Measurements from ENCODE around the gene ATAD3C.
"Not testable (repeated sequence)": the region's sequence is repeated elsewhere in the genome, so short reads cannot be mapped to it uniquely, and the experiment has no call there.

The ATAD3C gene

DNA sequence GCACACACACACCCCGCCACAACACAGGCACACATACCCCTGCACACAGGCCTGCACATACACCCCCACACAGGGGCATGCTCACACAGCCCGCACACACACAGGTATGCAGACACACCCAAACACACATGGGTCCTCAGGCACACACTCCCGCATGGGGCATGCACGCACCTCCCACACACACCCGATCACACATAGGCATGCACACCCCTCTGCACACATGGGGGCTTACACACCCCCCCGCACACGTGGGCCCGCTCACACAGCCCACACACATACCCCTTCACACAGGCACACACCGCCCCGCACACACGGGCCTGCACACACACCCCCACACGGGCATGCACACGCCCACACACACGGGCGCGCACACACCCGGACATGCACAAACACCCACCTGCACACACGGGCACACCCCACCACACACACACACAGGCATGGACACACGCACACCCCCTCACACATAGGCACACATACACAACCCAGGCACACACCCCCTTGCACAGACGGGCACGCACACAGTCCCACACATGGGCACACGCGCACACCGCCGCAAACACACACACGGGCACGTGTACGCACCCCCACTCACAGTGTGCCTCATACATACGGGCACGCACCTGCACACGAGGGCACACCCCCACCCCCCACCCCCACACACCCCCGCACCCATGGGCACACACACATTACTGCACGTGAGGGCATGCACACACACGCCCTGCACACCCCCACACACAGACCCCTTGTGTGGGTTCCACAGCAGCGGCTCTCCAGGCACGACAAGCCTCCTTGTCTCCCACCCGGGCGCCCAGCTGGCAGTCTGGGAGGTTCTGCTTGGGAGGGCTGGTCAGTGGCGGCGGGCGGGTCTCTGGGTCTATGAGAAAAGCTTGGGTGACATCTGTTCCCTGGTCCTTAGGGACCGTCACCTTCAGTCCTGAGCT is 30.3 kb downstream of the ATAD3C start:
- no peak for DNase-seq

DNA sequence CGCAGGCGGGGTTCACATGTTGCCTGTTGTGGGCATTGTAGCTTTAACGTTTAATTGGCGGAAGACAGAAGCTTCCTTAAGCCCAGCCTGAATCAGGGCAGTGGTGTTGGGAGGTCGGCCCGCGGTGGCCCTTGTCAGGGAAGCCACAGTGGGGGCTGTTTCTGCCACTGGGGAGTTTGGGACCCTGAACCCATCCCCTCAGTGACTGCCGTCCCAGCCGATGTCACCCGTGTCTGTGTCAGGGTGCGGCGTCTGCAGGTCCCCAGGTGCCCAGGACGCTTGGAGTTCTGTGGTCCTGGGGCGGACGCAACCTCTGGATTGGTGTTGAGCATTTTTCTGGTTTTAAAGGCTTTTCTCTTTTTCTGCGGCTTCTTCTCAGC is 31.0 kb downstream of the ATAD3C start:
- DNase-seq, result not testable (repeated sequence)

DNA sequence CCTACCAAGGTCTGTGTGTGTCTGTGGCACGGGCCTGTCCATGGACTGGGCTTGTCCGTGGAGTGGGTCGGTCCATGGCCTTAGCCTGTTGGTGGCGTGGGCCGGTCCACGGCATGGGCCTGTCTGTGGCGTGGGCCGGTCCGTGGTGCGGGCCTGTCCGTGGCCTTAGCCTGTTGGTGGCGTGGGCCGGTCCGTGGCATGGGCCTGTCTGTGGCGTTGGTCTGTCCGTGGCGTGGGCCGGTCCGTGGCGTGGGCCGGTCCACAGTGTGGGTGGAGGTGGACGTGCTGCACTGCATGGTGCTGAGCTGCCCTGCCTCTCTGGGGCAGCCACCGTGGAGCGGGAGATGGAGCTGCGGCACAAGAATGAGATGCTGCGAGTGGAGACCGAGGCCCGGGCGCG is 32.3 kb downstream of the ATAD3C start:
- DNase-seq, result not testable (repeated sequence)

DNA sequence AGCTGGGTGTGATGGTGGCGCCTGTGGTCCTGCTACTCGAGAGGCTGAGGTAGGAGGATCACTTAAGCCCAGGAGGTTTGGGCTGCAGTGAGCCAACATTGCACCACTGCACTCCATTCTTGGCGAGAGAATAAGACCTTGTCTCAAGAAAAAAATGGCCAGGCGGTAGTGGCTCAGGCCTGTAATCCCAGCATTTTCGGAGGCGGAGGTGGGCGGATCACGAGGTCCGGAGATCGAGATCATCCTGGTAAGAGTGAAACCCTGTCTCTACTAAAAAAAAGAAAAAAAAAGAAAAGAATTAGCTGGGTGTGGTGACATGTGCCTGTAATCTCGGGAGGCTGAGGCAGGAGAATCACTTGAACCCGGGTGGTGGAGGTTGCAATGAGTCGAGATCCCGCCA is 33.4 kb downstream of the ATAD3C start:
- DNase-seq, result no peak

DNA sequence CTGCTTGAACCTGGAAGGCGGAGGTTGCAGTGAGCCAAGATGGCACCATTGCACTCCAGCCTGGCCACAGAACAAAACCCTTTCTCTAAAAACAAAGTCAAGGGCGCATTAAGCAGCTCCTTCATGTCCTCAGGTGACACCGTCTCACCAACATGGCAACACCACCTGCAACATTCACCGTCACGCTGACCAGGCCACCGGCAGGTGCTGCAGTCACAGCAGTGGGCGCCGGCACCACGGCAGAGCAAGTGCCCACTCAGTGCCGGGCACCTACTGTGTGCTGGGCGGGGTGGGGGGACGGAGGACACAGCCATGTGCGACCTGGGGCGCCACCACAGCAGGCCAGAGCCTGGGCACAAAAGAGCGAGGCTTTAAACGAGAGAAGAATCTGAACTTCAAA is 34.2 kb downstream of the ATAD3C start:
- no peak for DNase-seq

DNA sequence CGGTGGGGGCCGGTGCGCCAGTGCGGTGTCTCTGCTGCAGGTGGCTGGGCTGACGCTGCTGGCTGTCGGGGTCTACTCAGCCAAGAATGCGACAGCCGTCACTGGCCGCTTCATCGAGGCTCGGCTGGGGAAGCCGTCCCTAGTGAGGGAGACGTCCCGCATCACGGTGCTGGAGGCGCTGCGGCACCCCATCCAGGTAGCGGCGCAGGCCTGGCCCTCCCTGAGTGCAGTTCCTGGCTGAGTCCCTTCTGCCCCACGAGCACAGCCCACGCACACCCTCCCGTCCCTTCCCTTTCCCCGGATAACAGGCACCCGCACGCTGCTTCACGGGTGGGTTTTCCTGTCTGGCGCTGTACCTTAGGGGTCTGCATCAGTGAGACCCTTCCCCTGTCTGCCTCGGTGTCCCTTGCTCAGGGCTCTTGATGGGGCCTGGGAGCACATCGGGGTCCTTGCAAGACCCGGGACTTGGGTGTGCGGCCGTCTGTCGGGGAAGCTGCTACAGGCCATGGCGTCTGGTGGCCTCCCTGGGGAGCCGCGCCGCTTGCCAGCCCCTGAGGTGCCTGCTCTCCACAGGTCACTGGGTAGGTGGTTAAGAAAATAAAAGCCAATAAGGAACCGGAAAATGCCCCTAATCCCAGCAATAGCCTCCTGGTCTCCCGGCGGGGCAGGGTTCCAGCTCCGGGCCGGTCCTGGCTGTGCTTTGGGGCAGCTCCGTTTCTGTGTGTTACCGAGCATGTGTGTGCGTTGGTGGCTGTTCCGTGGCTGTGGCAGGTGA is 35.7 kb downstream of the ATAD3C start:
- DNase-seq, result not testable (repeated sequence)

DNA sequence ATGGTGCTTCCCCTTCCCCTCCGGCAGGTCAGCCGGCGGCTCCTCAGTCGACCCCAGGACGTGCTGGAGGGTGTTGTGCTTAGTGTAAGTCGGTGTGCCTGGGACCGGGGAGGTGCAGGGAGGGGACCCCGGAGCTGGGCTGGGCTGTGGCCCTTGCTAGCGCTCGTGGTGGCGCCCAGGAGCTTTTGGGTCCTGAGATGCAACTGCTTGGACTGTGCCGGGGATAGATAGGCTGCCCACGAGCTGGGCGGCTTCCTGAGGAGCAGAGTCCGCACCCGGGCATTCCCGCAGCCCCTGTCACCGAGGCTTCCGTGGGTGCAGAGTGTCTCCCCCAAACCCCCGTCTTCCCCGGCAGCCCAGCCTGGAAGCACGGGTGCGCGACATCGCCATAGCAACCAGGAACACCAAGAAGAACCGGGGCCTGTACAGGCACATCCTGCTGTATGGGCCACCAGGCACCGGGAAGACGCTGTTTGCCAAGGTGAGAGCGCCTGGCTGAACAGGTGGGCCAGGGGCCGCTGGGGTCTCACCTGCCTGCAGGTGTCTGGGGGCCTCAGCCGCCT is 36.3 kb downstream of the ATAD3C start:
- not testable (repeated sequence) for DNase-seq

DNA sequence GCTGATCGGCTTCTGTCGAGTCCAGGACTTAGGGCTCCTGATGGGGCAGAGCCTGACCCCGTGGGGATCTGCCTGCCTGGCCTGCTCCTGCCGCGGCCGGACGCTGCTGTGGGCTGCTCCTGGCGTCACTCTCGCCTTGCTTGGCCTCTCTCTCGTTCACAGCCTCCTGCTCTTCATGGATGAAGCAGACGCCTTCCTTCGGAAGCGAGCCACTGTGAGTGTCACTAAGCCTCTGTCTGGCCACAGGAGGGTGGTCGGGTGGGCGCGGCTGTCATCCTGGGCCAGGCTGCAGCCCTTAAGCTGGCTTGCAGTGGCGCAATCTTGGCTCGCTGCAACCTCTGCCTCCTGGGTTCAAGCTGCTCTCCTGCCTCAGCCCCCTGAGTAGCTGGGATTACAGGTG is 38.2 kb downstream of the ATAD3C start:
- no peak for DNase-seq

DNA sequence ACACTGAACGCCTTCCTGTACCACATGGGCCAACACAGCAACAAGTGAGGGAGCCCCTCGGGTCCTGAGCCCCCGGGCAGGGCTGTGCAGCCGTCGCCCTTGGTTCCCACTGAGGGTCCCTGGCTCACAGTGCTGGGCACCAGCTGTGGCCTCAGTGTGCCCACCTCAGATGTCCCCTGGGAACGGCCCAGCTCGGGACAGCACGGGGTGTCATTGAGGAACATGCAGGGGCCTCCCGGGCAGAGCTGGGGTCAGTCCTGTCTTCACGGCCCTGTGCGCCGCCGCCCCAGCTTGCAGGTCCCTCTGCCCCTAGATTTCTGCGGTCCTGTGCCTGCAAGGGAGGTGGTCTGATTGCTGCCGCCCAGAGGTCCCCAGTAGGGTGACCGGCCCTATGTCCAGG is 39.7 kb downstream of the ATAD3C start:
- DNase-seq, result no peak

DNA sequence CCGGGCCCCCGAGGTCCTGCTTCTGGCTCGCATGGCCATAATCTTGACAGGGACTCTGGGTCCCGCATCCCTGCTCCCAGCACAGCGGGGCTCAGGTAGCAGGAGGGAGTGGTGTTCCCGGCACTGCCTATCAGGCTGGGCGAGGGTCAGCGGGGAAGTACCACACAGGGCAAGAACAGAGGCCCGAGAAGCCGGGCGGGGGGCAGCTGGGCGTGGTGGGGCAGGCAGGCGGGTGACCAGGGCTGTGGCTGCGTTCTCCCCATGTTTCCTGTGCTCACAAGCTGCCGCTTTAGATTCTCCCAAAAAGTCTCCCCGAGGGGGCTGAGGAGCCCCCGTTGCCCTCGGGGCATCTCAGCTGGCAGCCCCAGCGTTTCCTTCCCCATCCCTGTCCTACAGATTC is 40.4 kb downstream of the ATAD3C start:
- DNase-seq, result no peak

DNA sequence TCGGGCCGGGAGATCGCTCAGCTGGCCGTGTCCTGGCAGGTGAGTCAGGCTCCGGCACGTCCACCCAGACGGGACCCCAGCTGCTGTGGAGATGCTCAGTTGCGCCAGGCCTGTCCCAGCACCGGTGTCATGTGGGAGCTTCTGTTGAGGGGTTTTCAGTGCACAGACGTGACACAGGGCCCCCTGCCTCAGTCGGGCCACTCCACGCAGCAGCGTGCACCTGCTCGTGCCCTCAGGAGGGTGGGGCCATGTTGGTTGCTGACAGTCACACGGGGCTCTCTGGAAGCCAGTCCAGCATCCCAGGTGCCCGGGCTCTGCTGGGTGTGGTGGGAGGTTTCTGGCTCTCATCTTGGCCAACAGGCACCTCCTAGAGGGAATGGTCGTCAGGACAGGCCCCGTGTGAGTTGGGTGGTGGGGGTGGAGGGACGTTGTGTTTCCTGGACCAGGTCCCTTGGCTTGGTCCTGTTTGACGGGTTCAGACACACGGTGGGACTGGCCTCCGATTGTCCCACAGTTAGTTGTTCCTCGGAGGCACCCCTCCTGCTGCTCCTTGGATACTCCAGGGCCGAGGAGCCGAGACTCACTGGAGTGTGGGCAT is 41.2 kb downstream of the ATAD3C start:
- no peak for DNase-seq

DNA sequence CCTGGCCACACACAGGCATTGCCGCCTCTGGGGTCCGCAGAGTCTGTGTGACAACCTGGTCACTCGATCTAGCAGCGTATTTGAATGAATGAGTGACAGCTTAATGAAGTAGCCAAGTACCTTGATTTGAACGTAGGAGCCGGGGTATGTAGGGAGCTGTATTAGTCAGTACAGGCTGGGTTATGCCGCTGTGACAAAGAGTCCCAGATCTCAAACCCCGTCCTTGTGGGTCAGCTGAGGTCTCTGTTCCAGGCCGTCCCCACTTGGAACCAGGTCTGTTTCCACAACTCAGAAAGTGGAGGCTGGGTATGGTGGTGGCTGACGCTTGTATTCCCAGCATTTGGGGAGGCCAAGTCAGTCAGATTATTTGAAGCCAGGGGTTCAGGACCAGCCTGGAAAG is 42.1 kb downstream of the ATAD3C start:
- DNase-seq, result no peak

DNA sequence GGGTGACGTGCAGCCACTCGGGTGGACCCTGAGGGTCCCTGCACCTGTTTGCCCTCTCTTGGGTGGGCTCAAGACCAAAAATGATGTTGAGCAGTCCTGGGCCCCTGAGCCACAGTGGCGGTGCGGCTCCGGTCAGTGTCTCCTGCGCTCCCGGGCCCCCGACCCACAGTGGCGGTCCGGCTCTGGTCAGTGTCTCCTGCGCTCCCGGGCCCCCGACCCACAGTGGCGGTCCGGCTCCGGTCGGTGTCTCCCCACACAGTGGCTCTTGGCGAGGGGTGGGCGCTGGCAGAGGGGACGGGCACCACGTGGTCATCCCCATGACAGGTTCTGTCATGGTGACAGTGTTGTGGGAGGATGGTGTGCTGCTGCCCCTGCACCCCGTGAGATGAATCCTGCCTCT is 44.8 kb downstream of the ATAD3C start:
- DNase-seq, result not testable (repeated sequence)

DNA sequence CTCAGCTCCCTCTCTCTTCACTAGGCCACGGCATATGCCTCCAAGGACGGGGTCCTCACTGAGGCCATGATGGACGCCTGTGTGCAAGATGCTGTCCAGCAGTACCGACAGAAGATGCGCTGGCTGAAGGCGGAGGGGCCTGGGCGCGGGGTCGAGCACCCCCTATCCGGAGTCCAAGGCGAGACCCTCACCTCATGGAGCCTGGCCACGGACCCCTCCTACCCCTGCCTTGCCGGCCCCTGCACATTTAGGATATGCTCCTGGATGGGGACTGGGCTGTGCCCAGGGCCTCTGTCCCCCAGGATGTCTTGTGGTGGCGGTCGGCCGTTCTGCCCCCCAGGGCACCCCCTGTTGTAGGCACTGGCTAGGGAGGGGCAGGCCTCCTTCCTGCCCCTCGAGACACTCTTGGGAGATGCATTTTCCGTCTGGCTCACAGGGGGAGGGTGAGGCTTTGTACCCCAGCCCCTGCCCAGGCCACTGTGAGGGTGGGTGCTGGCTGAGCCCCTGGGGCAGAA is 46.0 kb downstream of the ATAD3C start:
- not testable (repeated sequence) for DNase-seq

DNA sequence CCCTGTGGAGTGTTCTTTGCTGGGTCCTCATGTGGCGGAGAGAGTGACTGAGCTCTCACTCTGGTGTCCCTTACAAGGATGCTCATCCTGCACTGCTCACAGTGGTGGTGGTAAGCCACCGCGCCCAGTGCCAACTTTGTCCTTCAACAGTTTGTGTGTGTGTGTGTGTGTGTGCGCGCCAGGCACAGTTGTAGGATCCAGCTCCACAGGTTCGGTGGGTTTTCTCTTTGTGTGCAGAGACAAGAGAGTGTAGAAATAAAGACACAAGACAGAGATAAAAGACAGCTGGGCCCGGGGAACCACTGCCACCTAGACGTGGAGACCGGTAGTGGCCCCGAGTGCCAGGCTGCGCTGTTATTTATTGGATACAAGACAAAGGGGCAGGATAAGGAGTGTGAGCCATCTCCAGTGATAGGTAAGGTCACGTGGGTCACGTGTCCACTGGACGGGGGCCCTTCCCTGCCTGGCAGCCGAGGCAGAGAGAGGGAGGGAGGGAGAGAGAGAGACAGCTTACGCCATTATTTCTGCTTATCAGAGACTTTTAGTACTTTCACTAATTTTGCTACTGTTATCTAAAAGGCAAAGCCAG is 55.4 kb downstream of the ATAD3C start:
- DNase-seq, result peak; percentile 46

DNA sequence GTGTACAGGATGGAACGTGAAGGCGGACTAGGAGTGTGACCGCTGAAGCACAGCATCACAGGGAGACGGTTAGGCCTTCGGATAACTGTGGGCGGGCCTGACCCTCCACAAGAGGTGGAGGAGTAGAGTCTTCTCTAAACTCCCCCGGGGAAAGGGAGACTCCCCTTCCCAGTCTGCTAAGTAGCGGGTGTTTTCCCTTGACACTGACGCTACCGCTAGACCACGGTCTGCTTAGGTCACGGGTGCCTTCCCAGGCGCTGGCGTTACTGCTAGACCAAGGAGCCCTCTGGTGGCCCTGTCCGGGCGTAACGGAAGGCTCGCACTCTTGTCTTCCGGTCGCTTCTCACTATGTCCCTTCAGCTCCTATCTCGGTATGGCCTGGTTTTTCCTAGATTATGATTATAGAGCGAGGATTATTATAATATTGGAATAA is 55.9 kb downstream of the ATAD3C start:
- peak; percentile 11 for DNase-seq

DNA sequence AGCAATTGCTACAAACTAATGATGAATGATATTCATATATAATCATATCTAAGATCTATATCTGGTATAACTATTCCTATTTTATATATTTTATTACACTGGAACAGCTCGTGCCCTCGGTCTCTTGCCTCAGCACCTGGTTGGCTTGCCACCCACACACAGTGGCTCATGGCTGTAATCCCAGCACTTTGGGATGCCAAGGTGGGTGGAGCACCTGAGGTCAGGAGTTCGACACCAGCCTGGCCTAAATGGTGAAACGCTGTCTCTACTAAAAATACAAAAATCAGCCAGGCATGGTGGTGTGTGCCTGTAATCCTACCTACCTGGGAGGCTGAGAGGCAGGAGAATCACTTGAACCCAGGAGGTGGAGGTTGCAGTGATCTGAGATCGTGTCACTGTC is 56.3 kb downstream of the ATAD3C start:
- DNase-seq, result not testable (repeated sequence)

DNA sequence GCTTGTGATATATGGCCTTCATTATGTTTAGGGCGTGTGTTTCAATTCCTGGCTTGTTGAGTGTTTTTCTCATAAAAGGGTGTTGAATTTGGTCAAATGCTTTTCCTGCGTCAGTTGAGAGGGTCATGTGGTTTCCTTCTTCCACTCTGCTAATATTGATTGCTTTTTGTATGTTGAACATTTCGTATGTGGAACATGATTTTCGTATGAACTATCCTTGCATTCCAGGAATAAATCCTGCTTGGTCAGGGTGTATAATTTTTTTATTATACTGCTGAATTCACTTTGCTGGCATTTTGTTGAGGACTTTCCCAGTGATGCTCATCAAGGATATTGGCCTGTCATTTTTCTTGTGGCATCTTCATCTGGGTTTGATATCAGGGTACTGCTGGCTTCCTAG is 57.8 kb downstream of the ATAD3C start:
- no peak for DNase-seq

DNA sequence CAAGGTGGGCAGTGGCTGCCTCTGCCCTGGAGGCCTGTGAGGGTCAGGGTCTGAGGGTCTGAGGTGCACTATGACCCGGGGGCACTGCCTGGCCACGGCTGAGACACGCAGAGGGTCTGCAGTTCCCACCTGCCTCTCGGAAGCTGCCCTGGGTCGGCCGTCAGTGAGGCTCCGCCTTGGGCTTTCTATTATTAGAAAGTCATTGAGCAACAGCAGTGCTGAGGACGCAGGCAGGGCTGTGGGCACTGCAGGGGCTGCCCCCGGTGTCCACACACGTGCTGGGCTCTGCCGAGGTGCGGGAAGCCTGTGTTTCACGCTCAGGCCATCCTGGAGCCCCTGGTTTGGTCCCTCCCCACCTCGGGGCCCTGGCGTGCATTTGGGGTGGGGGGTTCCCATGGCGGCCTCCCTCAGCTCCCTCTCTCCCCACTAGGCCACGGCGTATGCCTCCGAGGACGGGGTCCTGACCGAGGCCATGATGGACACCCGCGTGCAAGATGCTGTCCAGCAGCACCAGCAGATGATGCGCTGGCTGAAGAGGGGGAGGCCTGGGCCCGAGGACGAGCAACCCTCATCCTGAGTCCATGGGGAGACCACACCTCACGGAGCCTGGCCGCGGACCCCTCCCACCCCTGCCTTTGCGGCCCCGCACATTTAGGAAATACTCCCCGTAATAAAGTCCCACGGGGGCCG is 59.4 kb downstream of the ATAD3C start:
- not testable (repeated sequence) for DNase-seq

DNA sequence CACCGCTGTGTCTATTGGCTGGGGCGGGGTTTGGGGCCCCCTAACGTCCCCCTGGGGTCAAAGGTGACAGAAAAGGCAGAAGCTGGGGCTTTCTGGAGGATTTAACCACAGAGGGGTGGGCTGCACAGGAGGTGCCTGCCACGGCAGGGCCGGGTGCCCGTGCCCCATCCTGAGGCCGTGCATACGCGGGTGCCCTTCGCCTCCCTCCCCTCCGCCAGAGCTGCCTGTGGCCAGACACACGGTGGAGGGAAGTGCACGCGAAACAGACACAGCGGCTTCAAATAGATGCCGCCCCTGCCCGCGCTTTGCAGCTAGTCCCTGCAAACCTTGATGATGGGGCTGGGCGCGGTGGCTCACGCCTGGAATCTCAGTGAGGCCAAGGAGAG is 60.0 kb downstream of the ATAD3C start:
- not testable (repeated sequence) for DNase-seq

DNA sequence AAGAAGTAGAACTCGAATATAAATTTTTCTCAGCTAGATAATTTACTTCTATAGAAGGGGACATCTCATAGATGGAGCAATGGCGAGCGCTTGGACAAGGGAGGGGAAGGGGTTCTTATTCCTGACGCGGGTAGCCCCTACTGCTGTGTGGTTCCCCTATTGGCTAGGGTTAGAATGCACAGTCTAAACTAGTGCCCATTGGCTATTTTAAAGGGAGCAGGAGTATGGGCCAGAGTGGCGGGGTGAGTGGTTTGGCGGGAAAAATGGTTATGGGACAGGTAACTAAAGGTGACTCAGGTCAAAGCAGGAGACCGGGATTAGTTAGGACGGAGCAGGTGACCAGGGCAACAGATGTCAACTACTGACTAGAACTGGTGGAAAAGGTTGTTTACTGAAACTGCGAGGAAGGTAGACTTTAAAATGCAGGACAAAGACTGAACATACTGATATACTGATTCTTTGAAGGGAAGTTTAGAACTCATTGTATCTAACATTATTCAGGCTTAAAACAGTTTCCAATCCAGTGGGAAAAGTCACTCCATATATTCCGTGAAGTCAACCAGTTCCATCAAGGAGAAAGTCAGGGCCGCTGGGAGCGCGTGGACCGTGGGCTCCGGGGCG is 61.5 kb downstream of the ATAD3C start:
- peak; percentile 27 for DNase-seq

Data from fibroblast of skin of back (primary cell).